Thyroid gland (tissue), 4 donors: ENCODE measurements around the gene NOSIP.

Experiments
- POLR2A ChIP-seq, 2 donors: fragments of 450-650 bp; IDR thresholded peaks; one replicate each; pipeline ENCODE4 v1.6.1; 2017; ENCODE audit warnings: antibody characterized with exemption in 2 of 2, mild to moderate bottlenecking in 2 of 2, moderate library complexity in 1 of 2
- TF ChIP-seq, protein P1 (sequence below), 6 experiments: fragments of 200-600 bp in 3 of 6; fragments of 450-650 bp in 3 of 6; sonication (generic) in 3 of 6; IDR thresholded peaks; one replicate each; pipeline ENCODE4 v1.5.1; 2016 to 2019; ENCODE audit warnings: antibody characterized with exemption in 6 of 6, mild to moderate bottlenecking in 2 of 6, inconsistent platforms in 1 of 6, moderate library complexity in 1 of 6

- TF ChIP-seq, protein P1, sequence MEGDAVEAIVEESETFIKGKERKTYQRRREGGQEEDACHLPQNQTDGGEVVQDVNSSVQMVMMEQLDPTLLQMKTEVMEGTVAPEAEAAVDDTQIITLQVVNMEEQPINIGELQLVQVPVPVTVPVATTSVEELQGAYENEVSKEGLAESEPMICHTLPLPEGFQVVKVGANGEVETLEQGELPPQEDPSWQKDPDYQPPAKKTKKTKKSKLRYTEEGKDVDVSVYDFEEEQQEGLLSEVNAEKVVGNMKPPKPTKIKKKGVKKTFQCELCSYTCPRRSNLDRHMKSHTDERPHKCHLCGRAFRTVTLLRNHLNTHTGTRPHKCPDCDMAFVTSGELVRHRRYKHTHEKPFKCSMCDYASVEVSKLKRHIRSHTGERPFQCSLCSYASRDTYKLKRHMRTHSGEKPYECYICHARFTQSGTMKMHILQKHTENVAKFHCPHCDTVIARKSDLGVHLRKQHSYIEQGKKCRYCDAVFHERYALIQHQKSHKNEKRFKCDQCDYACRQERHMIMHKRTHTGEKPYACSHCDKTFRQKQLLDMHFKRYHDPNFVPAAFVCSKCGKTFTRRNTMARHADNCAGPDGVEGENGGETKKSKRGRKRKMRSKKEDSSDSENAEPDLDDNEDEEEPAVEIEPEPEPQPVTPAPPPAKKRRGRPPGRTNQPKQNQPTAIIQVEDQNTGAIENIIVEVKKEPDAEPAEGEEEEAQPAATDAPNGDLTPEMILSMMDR (IDR thresholded peaks at IDR 0.05) = no peak
- no peak for TF ChIP-seq POLR2A (IDR thresholded peaks at IDR 0.05)
Observed at GRCh38 chr19:49579947-49580263, 451 bp downstream of the NOSIP start.
